Measurements from ENCODE around the gene FTO. TPM values are rescaled to one million over a fixed set of nuclear protein-coding genes. Genes with fewer than 3 reads are reported as not detected.
A peak's percentile ranks its signal among the peaks of the same experiment; 100 is the strongest.

The FTO gene
- total RNA-seq, 1 experiment from 2014 or later: 78.3 TPM

DNA sequence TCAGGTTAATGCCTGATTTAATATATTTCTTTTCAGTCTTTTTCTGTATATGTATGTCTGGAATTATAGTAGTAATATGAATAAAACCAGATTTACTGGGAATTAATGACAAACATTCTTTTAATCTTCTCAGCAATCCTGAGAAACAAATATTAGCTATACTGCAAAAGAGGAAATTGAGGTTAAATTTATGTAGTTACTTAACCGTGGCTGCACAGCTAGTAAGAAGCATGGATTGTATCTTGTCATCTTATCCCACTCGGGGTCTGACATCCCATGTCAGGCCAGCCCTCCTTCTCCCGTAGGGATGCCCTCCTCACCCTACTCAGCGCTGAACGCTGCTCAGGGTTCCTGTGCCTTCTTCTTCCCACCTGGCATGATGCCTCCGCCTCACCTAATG, 143.0 kb downstream of the FTO start:
- Histone ChIP-seq H3K27me3 (replicated peaks; ENCODE audit: control insufficient read depth, insufficient read depth, low read length) (no peaks in the 10 kb centered on the region), H3K36me3 (ENCODE audit: control insufficient read depth, insufficient read depth, low read length) (no peaks in the 10 kb centered on the region), H3K9me3 (no peaks in the 10 kb centered on the region), H3K4me1 (peaks cover 18% of the 10 kb centered on the region), H3K4me3 (ENCODE audit: low read depth, low read length) (no peak overlapping the region)
- H3K4me3 Mint-ChIP-seq (ENCODE audit: unreplicated experiment): no peak overlapping the region
- TF ChIP-seq, protein P1, sequence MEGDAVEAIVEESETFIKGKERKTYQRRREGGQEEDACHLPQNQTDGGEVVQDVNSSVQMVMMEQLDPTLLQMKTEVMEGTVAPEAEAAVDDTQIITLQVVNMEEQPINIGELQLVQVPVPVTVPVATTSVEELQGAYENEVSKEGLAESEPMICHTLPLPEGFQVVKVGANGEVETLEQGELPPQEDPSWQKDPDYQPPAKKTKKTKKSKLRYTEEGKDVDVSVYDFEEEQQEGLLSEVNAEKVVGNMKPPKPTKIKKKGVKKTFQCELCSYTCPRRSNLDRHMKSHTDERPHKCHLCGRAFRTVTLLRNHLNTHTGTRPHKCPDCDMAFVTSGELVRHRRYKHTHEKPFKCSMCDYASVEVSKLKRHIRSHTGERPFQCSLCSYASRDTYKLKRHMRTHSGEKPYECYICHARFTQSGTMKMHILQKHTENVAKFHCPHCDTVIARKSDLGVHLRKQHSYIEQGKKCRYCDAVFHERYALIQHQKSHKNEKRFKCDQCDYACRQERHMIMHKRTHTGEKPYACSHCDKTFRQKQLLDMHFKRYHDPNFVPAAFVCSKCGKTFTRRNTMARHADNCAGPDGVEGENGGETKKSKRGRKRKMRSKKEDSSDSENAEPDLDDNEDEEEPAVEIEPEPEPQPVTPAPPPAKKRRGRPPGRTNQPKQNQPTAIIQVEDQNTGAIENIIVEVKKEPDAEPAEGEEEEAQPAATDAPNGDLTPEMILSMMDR (IDR thresholded peaks at IDR 0.05; ENCODE audit: insufficient read depth in 1 of 2, low read depth in 1 of 2, low read length in 1 of 2, severe bottlenecking in 1 of 2, unreplicated experiment in 1 of 2): no peak
- DNase-seq: no peak
- ChIA-PET CTCF (interaction anchor here (0.6 kb wide), 1 partner anchor 73 kb away, joined by 4 read pairs; no protein-coding TSS in a partner anchor), POLR2A (no interaction called here)
- intact Hi-C loops (cut with micrococcal nuclease; ENCODE audit: unreplicated experiment): no loop called here
- H3K27me3 Mint-ChIP-seq (ENCODE audit: insufficient read depth, unreplicated experiment): no peaks in the 10 kb centered on the region
- no peak overlapping the region for H3K27ac Mint-ChIP-seq (ENCODE audit: unreplicated experiment)
- no TSS peak for BruUV-seq (replicated peaks)
- peaks cover 16% of the 10 kb centered on the region for H3K4me1 Mint-ChIP-seq (ENCODE audit: low read depth, unreplicated experiment)
- H3K9me3 Mint-ChIP-seq (ENCODE audit: unreplicated experiment): no peaks in the 10 kb centered on the region
- H3K36me3 Mint-ChIP-seq (ENCODE audit: insufficient read depth, unreplicated experiment): peaks cover 7% of the 10 kb centered on the region

DNA sequence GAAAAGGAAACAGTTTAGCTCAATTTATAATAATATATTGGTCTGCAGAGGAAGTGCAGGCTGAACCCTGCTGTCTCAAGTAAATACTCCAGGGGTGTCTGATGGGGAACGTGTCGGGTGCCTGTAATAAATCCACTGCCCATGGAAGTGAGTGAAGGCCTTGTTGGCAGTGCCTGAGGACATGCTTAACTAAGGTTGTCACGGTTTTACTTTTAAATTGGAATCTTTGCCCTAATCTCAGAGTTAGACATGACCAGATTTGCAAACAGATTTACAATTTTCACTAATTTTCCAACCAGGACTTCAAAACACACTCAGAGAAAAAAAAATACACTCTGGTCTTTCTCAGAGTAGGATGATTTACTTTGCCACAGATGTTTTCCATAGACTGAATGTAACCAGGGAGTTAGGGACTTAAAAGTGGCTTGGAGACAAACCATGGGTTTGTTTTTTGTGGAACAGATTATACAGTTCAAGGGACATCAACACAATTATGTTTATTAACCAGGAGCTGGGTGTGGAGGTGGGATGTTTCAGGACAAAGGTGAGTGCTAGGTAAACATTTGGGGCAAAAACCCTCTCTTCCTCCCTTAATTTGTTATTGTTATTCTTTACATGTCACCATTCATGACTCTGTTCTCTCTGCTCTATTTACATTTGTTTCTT, 144.5 kb downstream of the FTO start:
- H3K36me3 Mint-ChIP-seq (ENCODE audit: insufficient read depth, unreplicated experiment): peaks cover 7% of the 10 kb centered on the region
- no peaks in the 10 kb centered on the region for H3K27me3 Mint-ChIP-seq (ENCODE audit: insufficient read depth, unreplicated experiment)
- Histone ChIP-seq H3K27me3 (replicated peaks; ENCODE audit: control insufficient read depth, insufficient read depth, low read length) (no peaks in the 10 kb centered on the region), H3K4me1 (peaks cover 18% of the 10 kb centered on the region), H3K9me3 (no peaks in the 10 kb centered on the region), H3K36me3 (ENCODE audit: control insufficient read depth, insufficient read depth, low read length) (no peaks in the 10 kb centered on the region), H3K4me3 (ENCODE audit: low read depth, low read length) (no peak overlapping the region)
- ChIA-PET CTCF (no interaction called here), POLR2A (no interaction called here)
- no TSS peak for BruUV-seq (replicated peaks)
- TF ChIP-seq, protein P1 (IDR thresholded peaks at IDR 0.05; ENCODE audit: insufficient read depth in 1 of 2, low read depth in 1 of 2, low read length in 1 of 2, severe bottlenecking in 1 of 2, unreplicated experiment in 1 of 2): no peak
- H3K27ac Mint-ChIP-seq (ENCODE audit: unreplicated experiment): peak overlapping the region; percentile 76
- H3K4me1 Mint-ChIP-seq (ENCODE audit: low read depth, unreplicated experiment): peaks cover 23% of the 10 kb centered on the region
- intact Hi-C loops (cut with micrococcal nuclease; ENCODE audit: unreplicated experiment): no loop called here
- no peak overlapping the region for H3K4me3 Mint-ChIP-seq (ENCODE audit: unreplicated experiment)
- no peak for DNase-seq
- H3K9me3 Mint-ChIP-seq (ENCODE audit: unreplicated experiment): no peaks in the 10 kb centered on the region

DNA sequence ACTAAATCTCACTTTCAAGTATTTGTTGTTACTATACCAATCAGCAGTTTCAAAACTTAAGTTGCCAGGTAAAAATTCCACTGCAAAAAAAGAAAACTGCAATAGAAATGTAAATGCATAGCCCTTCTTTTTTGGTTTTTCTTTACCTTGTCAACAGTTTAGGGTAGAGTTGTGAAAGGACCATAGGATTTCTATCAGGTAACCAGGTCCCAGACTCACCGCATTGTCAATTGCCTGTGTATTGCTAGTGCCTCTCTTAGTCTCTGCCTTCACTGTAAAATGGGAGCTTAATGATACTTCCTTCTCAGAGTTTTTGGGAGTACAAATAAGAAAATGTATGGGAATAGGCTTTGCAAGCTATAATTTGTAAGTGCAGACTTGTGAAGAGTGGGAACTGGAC, 145.0 kb downstream of the FTO start:
- peaks cover 23% of the 10 kb centered on the region for H3K4me1 Mint-ChIP-seq (ENCODE audit: low read depth, unreplicated experiment)
- ChIA-PET POLR2A (no interaction called here), CTCF (no interaction called here)
- H3K9me3 ChIP-seq: no peaks in the 10 kb centered on the region
- H3K27ac Mint-ChIP-seq (ENCODE audit: unreplicated experiment): peak overlapping the region; percentile 76
- H3K27me3 ChIP-seq (replicated peaks; ENCODE audit: control insufficient read depth, insufficient read depth, low read length): no peaks in the 10 kb centered on the region
- H3K27me3 Mint-ChIP-seq (ENCODE audit: insufficient read depth, unreplicated experiment): no peaks in the 10 kb centered on the region
- peaks cover 7% of the 10 kb centered on the region for H3K36me3 Mint-ChIP-seq (ENCODE audit: insufficient read depth, unreplicated experiment)
- H3K36me3 ChIP-seq (ENCODE audit: control insufficient read depth, insufficient read depth, low read length): no peaks in the 10 kb centered on the region
- TF ChIP-seq, protein P1 (IDR thresholded peaks at IDR 0.05; ENCODE audit: insufficient read depth in 1 of 2, low read depth in 1 of 2, low read length in 1 of 2, severe bottlenecking in 1 of 2, unreplicated experiment in 1 of 2): no peak
- H3K4me3 ChIP-seq (ENCODE audit: low read depth, low read length): no peak overlapping the region
- H3K9me3 Mint-ChIP-seq (ENCODE audit: unreplicated experiment): peaks cover 4% of the 10 kb centered on the region
- H3K4me3 Mint-ChIP-seq (ENCODE audit: unreplicated experiment): no peak overlapping the region
- no TSS peak for BruUV-seq (replicated peaks)
- no peak for DNase-seq
- intact Hi-C loops (cut with micrococcal nuclease; ENCODE audit: unreplicated experiment): no loop called here
- H3K4me1 ChIP-seq: peaks cover 18% of the 10 kb centered on the region
